Measurements from ENCODE around the gene GRM1.

GRCh38 chr6:146240322-146240721, 211.5 kb downstream of the GRM1 start:
- TF ChIP-seq ZNF274 (IDR thresholded peaks at IDR 0.05; ENCODE audit: borderline replicate concordance, low read depth, low read length) (no peak), LARP7 (IDR thresholded peaks at IDR 0.05) (no peak), MXI1 (IDR thresholded peaks at IDR 0.05; ENCODE audit: low read depth, low read length) (no peak), CBX2 (IDR thresholded peaks at IDR 0.05; ENCODE audit: insufficient read depth, low read length, poor library complexity, severe bottlenecking) (no peak), CTCF (IDR thresholded peaks at IDR 0.05 in 2 of 3, conservative IDR thresholded peaks at IDR 0.05 in 1 of 3; ENCODE audit: insufficient read depth in 2 of 3, low read depth in 1 of 3, low read length in 3 of 3) (no peak)
